H1 (cell line): Measurements from ENCODE around the gene PSME2. TPM values are rescaled to one million over a fixed set of nuclear protein-coding genes. Genes with fewer than 3 reads are reported as not detected.
A peak's percentile ranks its signal among the peaks of the same experiment; 100 is the strongest.

ENCODE experiments used
- CTCF ChIA-PET: fragments of 300-600 bp; sonication (Branson Sonifier 250); formaldehyde crosslinking; loops from one replicate; lab custom pipeline; 2021; ENCODE audit not compliant: partially characterized antibody; lab: Charles Lee
- POLR2A ChIA-PET: fragments of 300-600 bp; sonication (Branson Sonifier 250); formaldehyde crosslinking; loops from one replicate; lab custom pipeline; 2021; ENCODE audit warnings: inconsistent platforms; ENCODE audit not compliant: partially characterized antibody; lab: Charles Lee
- DNase-seq, 2 experiments: peaks; one replicate each; pipeline versions ENCODE4 v3.0.0 to v3.0.0-alpha.2; 2010 to 2022; ENCODE audit warnings: low spot score in 2 of 2, low read depth in 1 of 2, mixed read lengths in 1 of 2
- FAIRE-seq: peaks from 2 replicates; lab custom pipeline; 2011; peaks lifted over from hg19 to GRCh38; lab: Jason Lieb, UNC
- H2AFZ ChIP-seq: 2 replicates; pipeline ENCODE4 v1.8.1; 2012; ENCODE audit warnings: low read length, inconsistent platforms
- H2AK5ac ChIP-seq: 2 replicates; pipeline ENCODE4 v1.6.1; 2013; ENCODE audit warnings: low read depth, low read length
- H2BK120ac ChIP-seq: replicated peaks from 2 replicates; pipeline ENCODE3; 2013; ENCODE audit warnings: low read depth, low read length, inconsistent platforms
- H2BK12ac ChIP-seq: 2 replicates; pipeline ENCODE4 v1.6.1; 2013; ENCODE audit warnings: low read depth, low read length
- H2BK15ac ChIP-seq: 2 replicates; pipeline ENCODE4 v1.6.1; 2013; ENCODE audit warnings: low read length
- H2BK20ac ChIP-seq: 2 replicates; pipeline ENCODE4 v1.6.1; 2013; ENCODE audit warnings: low read length
- H2BK5ac ChIP-seq: 2 replicates; pipeline ENCODE4 v1.6.1; 2013; ENCODE audit warnings: low read depth, low read length
- H3K14ac ChIP-seq: 2 replicates; pipeline ENCODE4 v1.6.1; 2013; ENCODE audit warnings: inconsistent platforms; ENCODE audit not compliant: insufficient read length
- H3K18ac ChIP-seq: 2 replicates; pipeline ENCODE4 v1.6.1; 2013; ENCODE audit warnings: low read length; ENCODE audit errors: extremely low read depth
- H3K23ac ChIP-seq: 2 replicates; pipeline ENCODE4 v1.6.1; 2013; ENCODE audit warnings: inconsistent platforms; ENCODE audit not compliant: insufficient read length
- H3K23me2 ChIP-seq: 2 replicates; pipeline ENCODE4 v1.6.1; 2013; ENCODE audit warnings: low read depth, low read length
- H3K27ac ChIP-seq: 2 replicates; pipeline ENCODE4 v1.6.1; 2011; ENCODE audit warnings: low read depth, low read length, inconsistent platforms
- H3K27me3 ChIP-seq, 4 experiments: replicated peaks in 1 of 4; 1 replicate in 1 of 4; 2 replicates in 3 of 4; pipeline versions ENCODE4 v1.6.1 to v1.8.1; 2011 to 2013; ENCODE audit warnings: low read length in 3 of 4, mild to moderate bottlenecking in 3 of 4, inconsistent platforms in 2 of 4, mixed read lengths in 2 of 4, moderate library complexity in 1 of 4; ENCODE audit not compliant: control insufficient read depth in 3 of 4, insufficient read depth in 3 of 4; ENCODE audit errors: extremely low read depth in 1 of 4
- H3K36me3 ChIP-seq, 4 experiments: 2 replicates each; pipeline versions ENCODE4 v1.6.1 to v1.8.1; 2011 to 2013; ENCODE audit warnings: mild to moderate bottlenecking in 4 of 4, low read length in 3 of 4, moderate library complexity in 2 of 4, control low read depth in 1 of 4, inconsistent platforms in 1 of 4; ENCODE audit not compliant: insufficient read depth in 4 of 4, control insufficient read depth in 2 of 4
- H3K4ac ChIP-seq: replicated peaks from 2 replicates; pipeline ENCODE3; 2013; ENCODE audit warnings: low read length, low read depth, mixed read lengths, inconsistent platforms; ENCODE audit not compliant: insufficient read length
- H3K4me1 ChIP-seq, 4 experiments: replicated peaks in 1 of 4; 1 replicate in 1 of 4; 2 replicates in 3 of 4; pipeline versions ENCODE4 v1.6.1 to v1.8.1; 2011 to 2013; ENCODE audit warnings: low read length in 3 of 4, inconsistent platforms in 2 of 4, mixed read lengths in 1 of 4; ENCODE audit not compliant: insufficient read depth in 4 of 4, control insufficient read depth in 3 of 4
- H3K4me2 ChIP-seq, 2 experiments: 2 replicates each; pipeline versions ENCODE4 v1.6.1 to v1.8.1; 2011 to 2013; ENCODE audit warnings: low read depth in 2 of 2, low read length in 2 of 2, control low read depth in 1 of 2, inconsistent platforms in 1 of 2, mild to moderate bottlenecking in 1 of 2; ENCODE audit not compliant: insufficient read depth in 1 of 2
- H3K4me3 ChIP-seq, 4 experiments: fragments of 200-600, 300-600 bp in 1 of 4; sonication (generic), shearing (Covaris generic), sonication (Bioruptor Twin) in 1 of 4; 2 replicates each; pipeline versions ENCODE4 v1.5.1 to v1.8.1; 2011 to 2016; ENCODE audit warnings: low read length in 4 of 4, low read depth in 3 of 4, control low read depth in 2 of 4, inconsistent platforms in 2 of 4, mild to moderate bottlenecking in 2 of 4, mixed read lengths in 1 of 4, moderate library complexity in 1 of 4; ENCODE audit not compliant: insufficient read depth in 2 of 4; ENCODE audit errors: extremely low read depth in 1 of 4
- H3K56ac ChIP-seq: replicated peaks from 2 replicates; pipeline ENCODE3; 2013; ENCODE audit warnings: low read depth, mild to moderate bottlenecking, mixed read lengths, low read length, inconsistent platforms; ENCODE audit not compliant: insufficient read length
- H3K79me1 ChIP-seq: 2 replicates; pipeline ENCODE4 v1.6.1; 2013; ENCODE audit warnings: low read depth, low read length, control low read depth
- H3K79me2 ChIP-seq, 2 experiments: 2 replicates each; pipeline versions ENCODE4 v1.6.1 to v1.8.1; 2012 to 2013; ENCODE audit warnings: low read length in 2 of 2, mild to moderate bottlenecking in 2 of 2, inconsistent platforms in 1 of 2; ENCODE audit not compliant: insufficient read depth in 2 of 2, control insufficient read depth in 1 of 2
- H3K9ac ChIP-seq, 4 experiments: replicated peaks in 1 of 4; 1 replicate in 1 of 4; 2 replicates in 3 of 4; pipeline versions ENCODE4 v1.6.1 to v1.8.1; 2011 to 2013; ENCODE audit warnings: low read depth in 3 of 4, low read length in 3 of 4, control low read depth in 2 of 4, mild to moderate bottlenecking in 2 of 4, moderate library complexity in 2 of 4, inconsistent platforms in 1 of 4; ENCODE audit errors: extremely low read depth in 1 of 4
- H3K9me3 ChIP-seq, 2 experiments: 2 replicates each; pipeline versions ENCODE4 v1.6.1 to v1.8.1; 2012 to 2013; ENCODE audit warnings: mild to moderate bottlenecking in 2 of 2, moderate library complexity in 2 of 2, control low read depth in 1 of 2, inconsistent platforms in 1 of 2, low read depth in 1 of 2, low read length in 1 of 2, mixed read lengths in 1 of 2; ENCODE audit not compliant: insufficient read depth in 2 of 2
- H4K20me1 ChIP-seq, 2 experiments: replicated peaks in 1 of 2; 2 replicates each; pipeline versions ENCODE3 to v1.8.1; 2011 to 2013; ENCODE audit warnings: inconsistent platforms in 2 of 2, low read length in 2 of 2, mild to moderate bottlenecking in 1 of 2; ENCODE audit not compliant: insufficient read depth in 2 of 2, control insufficient read depth in 1 of 2
- H4K5ac ChIP-seq: 2 replicates; pipeline ENCODE4 v1.6.1; 2013; ENCODE audit warnings: low read length, low read depth, mixed read lengths, inconsistent platforms; ENCODE audit not compliant: insufficient read length
- H4K8ac ChIP-seq: 2 replicates; pipeline ENCODE4 v1.8.0; 2013; ENCODE audit warnings: mild to moderate bottlenecking, moderate library complexity, low read length, inconsistent platforms; ENCODE audit not compliant: insufficient read depth; ENCODE audit errors: extremely low read depth
- H4K91ac ChIP-seq: replicated peaks from 2 replicates; pipeline ENCODE3; 2013; ENCODE audit warnings: low read length, mixed read lengths, inconsistent platforms; ENCODE audit not compliant: insufficient read length
- CREB1 ChIP-seq: IDR thresholded peaks from 2 replicates; pipeline ENCODE4 v1.6.1; 2012; ENCODE audit warnings: inconsistent platforms
- CTCF ChIP-seq, 3 experiments: IDR thresholded peaks; 1 replicate in 2 of 3; 2 replicates in 1 of 3; pipeline versions ENCODE4 v1.5.1 to v1.6.1; 2011; ENCODE audit warnings: low read length in 3 of 3, mild to moderate bottlenecking in 3 of 3, inconsistent platforms in 2 of 3, low read depth in 1 of 3, moderate library complexity in 1 of 3; ENCODE audit not compliant: insufficient read depth in 1 of 3; ENCODE audit errors: control extremely low read depth in 1 of 3
- E2F6 ChIP-seq: IDR thresholded peaks from 2 replicates; pipeline ENCODE4 v1.6.1; 2012; ENCODE audit warnings: inconsistent platforms
- FOSL1 ChIP-seq: IDR thresholded peaks from 2 replicates; pipeline ENCODE4 v1.6.1; 2011; ENCODE audit warnings: mild to moderate bottlenecking, low read depth, low read length, moderate library complexity; ENCODE audit not compliant: insufficient read depth
- HDAC6 ChIP-seq: IDR thresholded peaks from one replicate; pipeline ENCODE4 v1.7.1; 2012; ENCODE audit warnings: low read depth, mild to moderate bottlenecking, inconsistent platforms, low read length, moderate library complexity
- KDM5A ChIP-seq: fragments of 200-600 bp; IDR thresholded peaks from 2 replicates; pipeline ENCODE4 v1.7.1; 2012; ENCODE audit warnings: mild to moderate bottlenecking, low read length, inconsistent platforms, mixed read lengths
- POLR2A ChIP-seq, 2 experiments: IDR thresholded peaks; 1 replicate in 1 of 2; 2 replicates in 1 of 2; pipeline ENCODE4 v1.6.1; 2011; ENCODE audit warnings: low read depth in 2 of 2, low read length in 2 of 2, mild to moderate bottlenecking in 2 of 2; ENCODE audit errors: control extremely low read depth in 1 of 2
- POLR2AphosphoS5 ChIP-seq: IDR thresholded peaks from 2 replicates; pipeline ENCODE4 v1.6.1; 2011; ENCODE audit warnings: low read depth, low read length
- POU5F1 ChIP-seq: IDR thresholded peaks from 2 replicates; pipeline ENCODE4 v1.6.1; 2011; ENCODE audit warnings: low read depth, mild to moderate bottlenecking, low read length, moderate library complexity
- SIX5 ChIP-seq: IDR thresholded peaks from 2 replicates; pipeline ENCODE4 v1.6.1; 2011; ENCODE audit warnings: mild to moderate bottlenecking, low read depth, low read length
- TCF12 ChIP-seq: IDR thresholded peaks from 2 replicates; pipeline ENCODE4 v1.6.1; 2011; ENCODE audit warnings: low read depth, mild to moderate bottlenecking, low read length
- WGBS, 2 experiments: shearing (Covaris generic) in 1 of 2; methylation state at CpG; one replicate each; pipeline versions ENCODE4 v1.1.6 to v1.1.7; 2013 to 2015; ENCODE audit warnings: low lambda C conversion rate in 2 of 2, mixed read lengths in 2 of 2, inconsistent platforms in 1 of 2, low coverage in 1 of 2, missing lambda C conversion rate in 1 of 2; ENCODE audit not compliant: insufficient replicate concordance in 2 of 2, insufficient coverage in 1 of 2, insufficient read length in 1 of 2; ENCODE audit errors: extremely low coverage in 1 of 2, missing lambda C conversion rate in 1 of 2; 5-methylcytosine and 5-hydroxymethylcytosine counted together
- polyA plus RNA-seq, 7 experiments: library from polyadenylated mRNA; depleted of rRNA in 3 of 7; stranded (reverse) in 5 of 7; unstranded in 2 of 7; fragments of >200 nt in 5 of 7; fragments of 200-250 nt in 2 of 7; gene quantifications; 1 replicate in 5 of 7; 2 replicates in 1 of 7; 4 replicates in 1 of 7; pipeline versions ENCODE4 v1.2.1 to v1.2.3, GENCODE V29; 2011 to 2013; ENCODE audit warnings: missing spikeins in 2 of 7, mixed read lengths in 2 of 7
- total RNA-seq: library from RNA; stranded (reverse); fragmentation: NEBNext Ultra II Directional; extraction: Animal tissue kit (Norgen Biotek cat#: 25700); gene quantifications from 2 replicates; pipeline ENCODE4 v1.2.1, GENCODE V29; 2021

Gene PSME2
- total and polyA plus RNA-seq, 2 of the 8 experiments (the other 6 are each of a cell fraction or from before 2014, with no cell fraction given): 71.8 to 111 TPM

GRCh38 chr14:24113379-24113800 lies 33.0 kb downstream of the PSME2 start:
- Histone ChIP-seq H3K27ac (no peak overlapping the region), H2BK5ac (peak overlapping the region; percentile 100; the same call in 1 of the 2 replicates), H3K23me2 (peaks cover 7% of the 10 kb centered on the region), H2AFZ (0 out of 2 replicates have a peak overlapping the region, but pooled peaks have one; percentile 12), H2AK5ac (no peak overlapping the region), H4K91ac (no peak overlapping the region), H3K79me2 (peaks cover 0 to 10% of the 10 kb centered on the region in 2 experiments; a peak in 2 of 4 replicates), H2BK15ac (no peak overlapping the region), H2BK12ac (no peak overlapping the region), H3K27me3 (no peaks in the 10 kb centered on the region), H4K5ac (peak overlapping the region; percentile 28), H3K79me1 (peaks cover 5% of the 10 kb centered on the region; the same call in 1 of the 2 replicates), H3K4me3 (peak overlapping the region; percentile 68 to 89 (median 76)), H3K18ac (peak overlapping the region; percentile 65; the same call in 1 of the 2 replicates), H3K4ac (no peak overlapping the region), H3K23ac (no peak overlapping the region), H3K9ac (peak overlapping the region in 3 of 4 experiments; percentile 9 to 49 (median 24); a peak in 5 of 7 replicates), H3K4me1 (peaks cover 0 to 4% (median 2%) of the 10 kb centered on the region in 4 experiments; a peak in 5 of 7 replicates), H2BK120ac (no peak overlapping the region), H3K14ac (peak overlapping the region; percentile 8), H3K56ac (no peak overlapping the region), H3K9me3 (no peaks in the 10 kb centered on the region), H4K20me1 (no peaks in the 10 kb centered on the region), H2BK20ac (no peak overlapping the region), H3K36me3 (peaks cover 5 to 12% (median 9%) of the 10 kb centered on the region in 4 experiments; a peak in 6 of 8 replicates), H3K4me2 (peak overlapping the region; percentile 85 to 91), H4K8ac (no peak overlapping the region; the same call in 1 of the 2 replicates)
- DNase-seq (no peak), FAIRE-seq (no peak)
- WGBS, 2 experiments: 16% methylated on average over 15 of the region's 15 CpGs; no CpG with 5 or more reads in 1 of the 2 experiments
- ChIA-PET POLR2A (interaction anchor here (1.0 to 7.1 kb wide), 14 partner anchors 10 to 125 kb away, joined by 3 to 125 read pairs (median 5); partner anchors contain the start of genes DHRS4L2, EMC9, FITM1 and IPO4), CTCF (interaction anchor here (0.6 to 2.7 kb wide), 12 partner anchors 14 to 322 kb away, joined by 3 to 20 read pairs (median 4); partner anchors contain the start of genes IRF9, PCK2 and PSME2)
- TF ChIP-seq POLR2A (IDR thresholded peaks at IDR 0.05; ENCODE audit: control extremely low read depth in 1 of 2, low read depth in 2 of 2, low read length in 2 of 2) (no peak), E2F6 (no peak), FOSL1 (no peak), CTCF (IDR thresholded peaks at IDR 0.05; ENCODE audit: control extremely low read depth in 1 of 3, insufficient read depth in 1 of 3, low read depth in 1 of 3, low read length in 3 of 3) (no peak), HDAC6 (no peak), POLR2AphosphoS5 (no peak), TCF12 (no peak), POU5F1 (no peak), KDM5A (no peak), SIX5 (no peak), CREB1 (no peak)
